SJSA1 (cell line): Measurements from ENCODE around the gene TAL1. TPM values are rescaled to one million over a fixed set of nuclear protein-coding genes. Genes with fewer than 3 reads are reported as not detected.

ENCODE experiments used
- DNase-seq, 2 experiments: peaks; one replicate each; pipeline ENCODE4 v3.0.0-alpha.2; 2015 to 2020; ENCODE audit warnings: low spot score in 2 of 2, low read depth in 1 of 2
- H3K27ac ChIP-seq: fragments of 250-450 bp; sonication (Bioruptor Pico); 2 replicates; pipeline ENCODE4 v1.5.1; 2020; ENCODE audit warnings: mild to moderate bottlenecking, moderate library complexity
- H3K27me3 ChIP-seq: fragments of 250-450 bp; sonication (Bioruptor Pico); replicated peaks from 2 replicates; pipeline ENCODE4 v1.5.1; 2020; ENCODE audit warnings: mild to moderate bottlenecking, moderate library complexity
- H3K36me3 ChIP-seq: fragments of 250-450 bp; sonication (Bioruptor Pico); 2 replicates; pipeline ENCODE4 v1.5.1; 2020; ENCODE audit warnings: mild to moderate bottlenecking
- H3K4me1 ChIP-seq: fragments of 250-450 bp; sonication (Bioruptor Pico); replicated peaks from 2 replicates; pipeline ENCODE4 v1.6.1; 2021; ENCODE audit warnings: mild to moderate bottlenecking
- H3K4me3 ChIP-seq: fragments of 250-450 bp; sonication (Bioruptor Pico); 2 replicates; pipeline ENCODE4 v1.5.1; 2020; ENCODE audit warnings: mild to moderate bottlenecking
- H3K9me3 ChIP-seq: fragments of 250-450 bp; sonication (Bioruptor Pico); replicated peaks from 2 replicates; pipeline ENCODE4 v1.5.1; 2020; ENCODE audit warnings: mild to moderate bottlenecking
- total RNA-seq: library from RNA; depleted of rRNA; stranded (reverse); fragments of >200 nt; shearing (Covaris generic); gene quantifications from 2 replicates; pipeline ENCODE4 v1.2.3, GENCODE V29; 2014; rRNA removed

Gene TAL1
- total RNA-seq, 1 experiment from 2014 or later, result not detected

DNA sequence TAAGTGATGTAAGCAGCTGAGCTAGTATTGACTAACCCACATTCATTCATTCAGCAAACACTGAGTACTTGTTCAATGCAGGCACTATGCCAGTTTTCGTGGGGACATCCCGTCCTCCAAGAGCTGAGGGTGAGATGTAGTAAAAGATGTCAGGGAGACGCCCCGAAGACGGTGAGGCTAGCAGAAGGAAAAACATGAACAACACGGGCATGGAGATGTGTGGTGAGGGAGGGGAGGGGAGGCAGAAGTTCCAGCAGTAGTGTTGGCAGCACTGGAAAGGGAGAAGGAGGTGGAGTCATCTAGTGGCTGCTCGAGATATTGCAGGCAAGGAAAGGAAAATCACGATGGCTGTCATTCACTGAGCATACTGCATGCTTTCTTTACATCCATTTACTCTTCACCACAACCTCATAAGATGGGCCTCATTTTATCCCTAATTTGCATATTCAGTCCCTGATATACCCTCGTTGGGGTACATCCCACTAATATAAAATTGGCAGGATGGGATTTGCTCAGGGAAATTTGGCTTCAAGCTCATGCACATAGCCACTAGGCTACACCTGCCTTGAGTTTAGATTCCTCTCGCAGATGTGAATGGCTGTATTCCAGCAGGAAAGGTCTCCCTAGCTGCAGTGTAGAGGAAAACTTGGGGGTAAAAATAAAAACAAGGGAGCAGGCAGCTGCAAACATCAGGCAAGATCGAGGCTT lies 56.6 kb downstream of the TAL1 start:
- H3K27me3 ChIP-seq, result no peaks in the 10 kb centered on the region
- no peak overlapping the region for H3K4me3 ChIP-seq

GRCh38 chr1:47174656-47175020 lies 57.4 kb downstream of the TAL1 start:
- no peaks in the 10 kb centered on the region for H3K27me3 ChIP-seq
- 0 out of 2 replicates have a peak, but pooled peaks cover 8% of the 10 kb centered on the region for H3K4me1 ChIP-seq
- no peaks in the 10 kb centered on the region for H3K9me3 ChIP-seq
- no peak overlapping the region for H3K27ac ChIP-seq
- no peak overlapping the region for H3K4me3 ChIP-seq
- no peak for DNase-seq
- H3K36me3 ChIP-seq, result no peaks in the 10 kb centered on the region

More for the DNA sequence above, 56.6 kb downstream of the TAL1 start:
- Histone ChIP-seq H3K4me1 (peaks cover 9% of the 10 kb centered on the region; the same call in 1 of the 2 replicates), H3K27ac (no peak overlapping the region), H3K9me3 (no peaks in the 10 kb centered on the region), H3K36me3 (no peaks in the 10 kb centered on the region)
- peak in 1 of 2 experiments; percentile 39 for DNase-seq

GRCh38 chr1:47172782-47173181 lies 59.2 kb downstream of the TAL1 start:
- no peak overlapping the region for H3K4me3 ChIP-seq
- H3K4me1 ChIP-seq, result no peaks in the 10 kb centered on the region
- no peaks in the 10 kb centered on the region for H3K36me3 ChIP-seq
- no peaks in the 10 kb centered on the region for H3K27me3 ChIP-seq
- no peaks in the 10 kb centered on the region for H3K9me3 ChIP-seq
- no peak overlapping the region for H3K27ac ChIP-seq
- DNase-seq, result no peak

Other genes starting within 250 kb of the TAL1 start
- gene CYP4X1, start 208.6 kb downstream of the TAL1 start, total RNA-seq, result not detected in 2 replicates
- gene CYP4Z1, start 165.0 kb downstream of the TAL1 start, total RNA-seq, result not detected in 2 replicates
- not detected in 2 replicates for gene CYP4A22, start 94.8 kb downstream of the TAL1 start, total RNA-seq
- gene PDZK1IP1, start 42.2 kb downstream of the TAL1 start, total RNA-seq, result not detected in 2 replicates
- gene STIL, start 81.9 kb upstream of the TAL1 start, total RNA-seq, result 22.6 and 42.0 TPM in 2 replicates
- gene CMPK1, start 101.6 kb upstream of the TAL1 start, total RNA-seq, result 117 and 137 TPM in 2 replicates
- gene FOXE3, start 184.1 kb upstream of the TAL1 start, total RNA-seq, result not detected in 2 replicates
- 10.7 and 12.9 TPM in 2 replicates for gene FOXD2, start 205.8 kb upstream of the TAL1 start, total RNA-seq